GM18868 (cell line): ENCODE measurements around the gene SESN3.
"Not testable (repeated sequence)": the region's sequence is repeated elsewhere in the genome, so short reads cannot be mapped to it uniquely, and the experiment has no call there.

Experiments
- ATAC-seq: cut with Tn5 transposase; IDR thresholded peaks from one replicate; pipeline ENCODE4 v1.9.1; 2021; ENCODE audit warnings: mild to moderate bottlenecking, moderate library complexity; ENCODE audit not compliant: unreplicated experiment

SESN3 gene, protein sequence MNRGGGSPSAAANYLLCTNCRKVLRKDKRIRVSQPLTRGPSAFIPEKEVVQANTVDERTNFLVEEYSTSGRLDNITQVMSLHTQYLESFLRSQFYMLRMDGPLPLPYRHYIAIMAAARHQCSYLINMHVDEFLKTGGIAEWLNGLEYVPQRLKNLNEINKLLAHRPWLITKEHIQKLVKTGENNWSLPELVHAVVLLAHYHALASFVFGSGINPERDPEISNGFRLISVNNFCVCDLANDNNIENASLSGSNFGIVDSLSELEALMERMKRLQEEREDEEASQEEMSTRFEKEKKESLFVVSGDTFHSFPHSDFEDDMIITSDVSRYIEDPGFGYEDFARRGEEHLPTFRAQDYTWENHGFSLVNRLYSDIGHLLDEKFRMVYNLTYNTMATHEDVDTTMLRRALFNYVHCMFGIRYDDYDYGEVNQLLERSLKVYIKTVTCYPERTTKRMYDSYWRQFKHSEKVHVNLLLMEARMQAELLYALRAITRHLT

DNA sequence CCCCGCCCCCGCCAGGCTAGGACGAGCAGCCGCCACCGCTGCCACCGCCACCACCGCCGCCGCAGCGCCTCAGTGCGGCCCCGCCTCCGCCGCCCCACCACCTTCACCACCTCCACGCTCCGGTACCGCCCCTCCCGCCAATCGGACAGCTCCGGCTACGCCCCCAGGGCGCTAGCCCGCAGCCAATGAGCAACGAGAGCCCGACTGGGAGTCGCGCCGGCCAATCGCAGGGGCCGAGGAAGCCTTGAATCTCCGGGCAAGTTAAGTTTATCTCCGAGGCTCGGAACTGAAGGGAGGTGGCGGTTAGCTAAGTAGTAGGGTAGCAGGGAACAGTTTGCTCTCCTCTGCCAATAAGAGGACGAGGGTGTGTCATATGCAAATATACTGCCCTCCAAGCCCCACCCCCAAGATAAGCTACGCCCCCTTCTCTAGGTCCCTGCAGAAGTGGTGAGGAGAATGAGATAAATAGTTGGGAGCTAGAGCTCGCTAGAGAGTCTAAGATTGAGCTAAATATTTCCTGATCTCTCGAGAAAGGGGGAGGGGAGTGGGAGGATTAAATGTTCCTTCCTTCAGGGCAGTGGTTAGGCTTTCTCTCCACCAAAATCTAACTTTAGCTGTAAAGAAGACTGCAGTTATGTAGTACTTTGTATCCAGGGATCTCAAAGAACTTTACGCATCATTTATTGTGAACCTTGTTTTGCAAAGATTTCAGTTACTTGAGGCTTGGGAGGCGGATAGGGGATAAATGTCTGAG is at the start of gene SESN3:
SESN3 (minus strand) TSS at position 76 of the 754 bp plus-strand sequence. CDS start 342 bp downstream, outside the sequence.
- peak; percentile 94 for ATAC-seq

DNA sequence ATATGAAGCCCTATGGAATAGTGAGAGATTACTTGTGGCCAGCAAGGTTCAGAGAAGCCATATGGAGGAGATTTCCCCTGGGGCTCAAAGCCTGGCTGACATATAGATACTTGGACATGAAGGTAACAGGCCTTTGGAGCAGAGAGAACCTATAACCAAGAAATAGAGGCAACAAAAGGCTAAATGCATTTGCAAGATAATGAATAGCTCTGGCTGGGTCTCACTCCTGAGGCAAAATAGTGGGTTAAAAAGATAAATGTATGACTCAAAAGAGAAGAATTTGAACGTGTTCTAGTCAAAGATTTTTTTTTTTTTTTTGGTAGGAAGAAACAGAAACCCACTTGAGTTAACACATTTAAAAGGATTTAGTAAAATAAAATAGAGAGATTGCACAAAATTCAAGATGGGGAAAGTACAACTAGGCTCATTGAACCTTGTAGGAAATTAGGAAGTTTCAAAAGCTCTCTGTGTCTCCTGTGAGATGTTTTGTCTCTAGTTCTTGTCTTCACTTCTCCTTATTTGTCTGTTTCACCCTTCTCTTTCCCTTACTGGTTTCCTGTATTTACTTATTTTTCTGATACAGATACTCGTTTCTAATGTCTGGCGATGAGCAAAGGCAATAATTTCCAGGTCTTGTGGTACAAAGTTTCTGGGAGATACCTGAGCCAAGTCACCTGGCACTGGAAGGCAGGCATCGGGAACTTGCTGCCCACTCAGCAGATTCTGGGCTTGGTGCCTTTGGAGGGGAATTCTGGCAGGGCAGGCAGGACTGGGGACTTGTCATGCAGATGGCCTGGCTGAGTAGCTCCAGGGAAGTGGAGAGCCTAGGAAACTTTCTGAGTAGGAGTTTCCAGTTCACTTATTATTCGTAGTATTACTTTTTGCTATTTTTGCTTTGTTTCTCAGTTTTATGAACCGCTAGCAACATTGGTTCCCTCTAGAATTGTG is 49.2 kb upstream of the SESN3 start:
- peak; percentile 65 for ATAC-seq

DNA sequence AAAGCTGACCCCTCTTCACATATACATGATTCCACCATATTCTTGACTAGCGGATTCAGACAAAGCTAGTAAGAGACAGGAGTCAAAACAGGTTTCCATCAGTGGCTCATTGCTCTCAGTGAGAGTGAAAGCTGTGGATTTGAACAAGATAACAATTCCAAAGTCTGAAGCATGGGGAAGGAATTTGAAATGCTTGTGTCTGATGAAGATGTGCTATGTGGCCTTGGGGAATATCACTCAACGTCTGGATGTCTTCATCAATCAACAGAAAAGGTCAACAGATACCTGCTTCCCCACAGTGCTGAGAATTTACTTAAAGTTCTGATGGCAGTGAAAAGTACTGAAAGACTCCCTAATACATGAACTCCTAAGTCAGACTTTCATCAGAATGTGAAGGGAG is 46.9 kb upstream of the SESN3 start:
- no peak for ATAC-seq

DNA sequence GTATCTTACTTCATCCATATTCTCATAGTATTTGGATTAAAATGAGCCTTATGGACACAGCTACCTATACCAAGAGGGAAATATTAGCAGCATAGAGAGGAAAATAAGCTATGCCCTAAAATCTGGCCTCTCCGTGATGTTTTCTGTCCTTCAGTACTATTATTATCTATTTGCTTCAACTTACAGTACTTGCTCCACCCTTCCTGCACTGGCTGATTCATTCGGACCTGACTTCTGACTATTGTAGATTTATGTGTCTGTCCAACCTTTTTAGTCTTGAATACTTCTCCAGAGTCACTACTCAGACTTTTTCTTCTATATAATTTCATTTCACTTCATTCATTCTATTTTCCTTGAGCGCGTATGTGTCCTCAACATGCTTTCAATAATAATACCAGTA is 45.1 kb upstream of the SESN3 start:
- no peak for ATAC-seq

DNA sequence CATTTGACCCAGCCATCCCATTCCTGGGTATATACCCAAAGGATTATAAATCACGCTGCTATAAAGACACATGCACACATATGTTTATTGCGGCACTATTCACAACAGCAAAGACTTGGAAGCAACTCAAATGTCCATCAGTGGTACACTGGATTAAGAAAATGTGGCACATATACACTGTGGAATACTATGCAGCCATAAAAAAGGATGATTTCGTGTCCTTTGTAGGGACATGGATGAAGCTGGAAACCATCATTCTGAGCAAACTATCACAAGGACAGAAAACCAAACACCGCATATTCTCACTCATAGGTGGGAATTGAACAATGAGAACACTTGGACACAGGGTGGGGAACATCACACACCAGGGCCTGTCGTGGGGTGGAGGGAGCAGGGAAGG is 42.6 kb upstream of the SESN3 start:
- ATAC-seq = not testable (repeated sequence)

DNA sequence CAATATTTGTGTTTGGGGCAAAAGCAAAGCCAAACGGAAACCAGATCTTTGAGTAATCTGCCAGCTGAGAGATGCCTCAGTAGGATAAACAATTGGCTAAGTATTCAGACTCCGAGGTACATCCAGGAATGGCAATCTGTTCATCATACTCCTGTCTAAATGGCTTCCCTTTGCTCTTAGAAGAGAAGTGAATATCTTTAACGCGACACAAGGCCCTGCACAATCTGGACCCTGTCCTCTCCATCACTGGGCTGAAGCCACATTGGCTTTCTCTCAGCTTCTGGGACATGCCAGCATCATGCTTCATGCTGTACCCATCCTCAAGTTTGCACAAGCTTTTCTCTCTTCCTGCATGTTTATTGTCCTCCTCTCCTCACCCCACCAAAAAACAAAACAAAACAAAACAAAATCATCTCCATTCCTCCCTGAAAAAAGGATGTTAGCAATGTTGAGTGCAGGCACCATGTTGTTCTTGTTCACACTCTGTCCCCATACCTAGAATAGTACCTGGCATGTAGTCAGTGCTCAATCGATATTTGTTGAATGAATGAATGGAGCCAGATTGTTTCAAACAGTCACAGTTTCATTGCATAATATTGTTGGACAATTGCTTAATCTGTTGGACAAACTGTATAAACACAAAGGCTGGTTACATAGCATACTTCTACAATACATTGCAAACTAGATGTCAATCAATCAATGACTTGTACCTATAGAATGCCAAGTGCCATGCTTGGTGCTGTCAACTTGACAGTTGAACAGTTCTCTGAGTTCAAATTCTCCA is 38.2 kb upstream of the SESN3 start:
- ATAC-seq = no peak

DNA sequence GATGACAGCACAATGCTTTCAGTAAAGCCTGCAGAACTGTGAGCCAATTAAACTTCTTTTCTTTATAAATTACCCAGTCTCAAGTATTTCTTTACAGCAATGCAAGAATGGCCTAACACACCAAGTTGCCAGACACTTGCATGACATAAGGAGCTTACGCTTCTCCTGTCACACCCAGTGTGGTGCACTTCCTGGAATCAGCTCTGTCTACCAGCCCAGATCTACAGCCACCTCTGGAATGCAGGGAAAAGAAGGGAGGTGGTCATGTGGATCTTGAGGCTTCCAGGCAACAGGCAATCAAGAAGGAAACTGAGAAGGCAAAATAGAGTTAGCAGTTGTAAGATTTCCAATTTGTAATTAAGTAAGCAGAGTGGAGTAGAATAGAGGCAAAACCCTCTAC is 37.4 kb upstream of the SESN3 start:
- ATAC-seq = no peak

DNA sequence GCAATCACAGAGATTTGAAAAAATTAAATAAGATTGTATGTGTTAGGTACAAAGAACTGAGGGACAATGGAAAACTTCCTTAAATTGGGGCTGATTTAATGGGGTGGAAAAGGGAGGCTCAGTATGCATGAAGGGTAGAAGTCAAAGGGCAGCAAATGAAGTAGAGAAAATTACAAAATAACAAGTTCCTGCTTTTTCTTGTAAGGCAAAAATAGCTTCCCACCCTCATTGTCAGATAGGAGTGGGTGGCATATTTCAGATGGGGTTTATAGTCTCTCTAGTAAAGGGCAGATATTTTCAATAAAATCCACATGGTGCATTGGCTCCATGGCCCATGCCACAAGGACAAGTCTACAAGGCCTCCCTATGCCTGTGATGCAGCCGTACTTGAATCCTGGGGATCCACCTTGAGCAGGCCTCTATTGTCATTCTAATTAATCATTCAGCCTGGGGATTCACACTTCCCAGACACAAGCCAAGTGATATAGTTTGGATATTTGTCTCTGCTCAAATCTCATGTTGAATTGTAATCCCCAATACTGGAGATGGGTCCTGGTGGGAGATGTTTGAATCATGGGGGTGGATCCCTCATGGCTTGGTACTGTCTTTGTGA is 36.7 kb upstream of the SESN3 start:
- ATAC-seq = no peak

DNA sequence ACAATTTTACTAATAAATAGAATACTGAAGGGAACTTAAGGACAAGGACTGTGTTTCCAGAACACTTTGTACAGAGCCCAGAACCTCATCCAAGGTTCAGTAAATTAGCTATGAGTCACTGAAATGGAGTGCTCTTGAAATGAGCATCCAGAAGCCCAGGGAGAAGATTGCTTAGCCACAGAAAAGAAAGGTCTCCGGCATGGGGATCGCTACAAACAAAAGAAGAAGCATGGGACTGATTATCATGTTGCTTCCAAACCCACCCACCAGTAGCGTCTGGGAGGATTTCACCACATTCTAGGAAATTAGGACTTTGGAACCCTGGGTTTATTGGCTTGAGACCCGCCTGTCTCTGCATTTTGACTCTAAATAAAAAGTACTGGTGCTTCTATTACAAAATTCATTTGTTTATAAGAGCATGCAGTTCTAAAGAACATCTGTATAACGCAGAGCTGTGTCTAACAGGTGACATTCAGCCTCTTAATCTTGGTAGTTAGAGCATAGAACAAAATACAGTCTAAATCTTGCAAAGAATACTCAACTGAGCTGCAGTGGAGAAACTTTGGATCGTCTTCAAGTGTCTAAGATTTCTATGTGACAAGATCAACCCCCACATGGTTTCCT is 35.9 kb upstream of the SESN3 start:
- no peak for ATAC-seq

DNA sequence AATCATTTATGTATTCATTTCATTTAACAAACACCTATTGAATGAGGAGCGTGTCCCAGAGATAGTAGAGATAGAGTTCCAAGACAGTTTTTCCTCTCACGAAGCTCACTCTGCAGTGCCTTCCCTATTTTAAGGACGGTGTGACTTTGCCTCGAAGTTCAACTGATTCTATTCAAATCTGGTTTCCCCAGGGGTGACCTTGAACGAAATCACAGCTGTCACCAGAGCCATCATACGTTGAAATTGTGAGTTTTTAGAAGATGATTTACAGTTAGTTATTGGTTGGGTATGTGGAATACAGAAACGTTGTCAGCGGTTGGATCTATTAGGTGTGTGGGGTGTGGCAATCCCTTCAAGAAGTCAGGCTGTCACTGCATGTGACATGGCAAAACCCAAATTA is 33.9 kb upstream of the SESN3 start:
- no peak for ATAC-seq

DNA sequence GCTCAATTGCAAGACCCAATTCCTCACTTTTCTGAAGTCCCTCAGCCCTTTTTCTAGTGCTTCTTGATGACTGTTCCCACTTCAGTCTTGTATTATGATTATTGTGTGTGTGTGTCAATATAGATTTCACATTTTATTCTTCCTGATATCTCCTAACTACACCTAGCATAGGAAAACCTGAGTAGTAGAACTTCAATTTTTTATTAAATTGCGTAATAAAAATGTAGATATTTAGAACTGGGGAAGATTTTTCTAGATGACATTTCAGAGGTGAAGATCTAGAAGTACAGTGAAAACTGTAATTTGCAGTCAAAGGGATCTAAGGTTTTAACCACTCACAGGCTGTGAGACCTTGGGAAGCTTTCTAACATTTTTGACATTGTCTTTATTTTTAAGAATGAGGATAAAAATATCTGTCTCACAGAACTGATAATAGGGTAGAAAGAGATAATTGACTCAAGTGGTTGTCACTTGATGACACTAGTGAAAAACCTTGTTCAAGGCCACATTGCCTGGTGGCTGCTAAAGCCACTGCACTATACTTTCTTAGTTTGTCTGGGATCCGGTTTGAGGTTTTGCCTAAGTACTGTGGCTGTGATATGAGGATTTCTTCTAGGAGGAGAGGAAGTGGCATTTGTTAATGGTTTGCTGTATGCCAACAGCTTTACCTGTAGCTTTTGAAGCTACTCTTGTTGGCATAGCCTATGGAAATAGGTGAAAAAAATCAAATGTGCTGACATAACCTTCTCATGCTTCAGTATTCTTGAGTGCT is 32.2 kb upstream of the SESN3 start:
- no peak for ATAC-seq

DNA sequence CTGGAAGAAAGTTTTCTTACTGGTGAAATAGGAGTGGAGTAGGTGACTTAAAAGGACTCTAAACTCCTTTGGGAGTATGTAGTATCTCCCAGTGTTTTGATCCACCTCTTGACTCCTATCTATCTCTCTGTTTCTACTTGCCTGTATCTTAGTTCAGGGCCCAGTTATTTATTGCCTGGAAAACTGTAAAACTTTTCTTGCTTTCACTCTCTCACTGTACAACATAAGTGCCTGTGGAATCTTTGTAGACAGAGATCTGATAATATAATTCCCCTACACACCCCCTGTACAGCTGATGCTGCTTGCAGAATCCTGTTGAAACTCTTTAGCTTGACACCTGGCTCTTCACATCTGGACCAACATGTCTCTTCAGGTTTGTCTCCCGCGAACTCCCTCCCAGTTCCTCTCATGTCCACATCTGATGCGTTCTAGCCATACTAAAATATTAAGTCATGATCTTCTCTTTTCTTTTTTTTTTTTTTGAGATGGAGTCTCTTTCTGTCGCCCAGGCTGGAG is 26.5 kb upstream of the SESN3 start:
- no peak for ATAC-seq

DNA sequence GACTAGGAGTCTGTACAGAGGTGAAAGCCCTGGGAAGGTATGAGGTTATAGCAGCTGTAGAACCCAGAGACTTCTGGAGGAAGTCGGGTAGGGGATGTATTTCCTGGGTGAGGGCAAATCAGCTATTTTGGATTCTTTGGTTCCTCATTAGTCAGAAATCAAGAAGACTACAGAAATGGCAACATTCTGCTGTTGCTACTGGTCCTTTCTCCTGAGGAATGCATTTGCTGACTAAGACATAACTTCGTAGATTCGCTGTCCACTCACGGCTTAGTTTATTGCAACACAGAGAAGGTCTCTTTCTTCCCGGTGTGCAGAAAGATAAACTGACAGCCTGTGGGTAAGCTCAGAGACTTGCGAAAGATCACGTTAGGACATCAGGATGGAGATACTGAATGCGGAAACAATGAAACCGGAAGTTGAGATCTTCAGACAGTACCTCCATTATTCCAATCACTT is 25.3 kb upstream of the SESN3 start:
- ATAC-seq = no peak

DNA sequence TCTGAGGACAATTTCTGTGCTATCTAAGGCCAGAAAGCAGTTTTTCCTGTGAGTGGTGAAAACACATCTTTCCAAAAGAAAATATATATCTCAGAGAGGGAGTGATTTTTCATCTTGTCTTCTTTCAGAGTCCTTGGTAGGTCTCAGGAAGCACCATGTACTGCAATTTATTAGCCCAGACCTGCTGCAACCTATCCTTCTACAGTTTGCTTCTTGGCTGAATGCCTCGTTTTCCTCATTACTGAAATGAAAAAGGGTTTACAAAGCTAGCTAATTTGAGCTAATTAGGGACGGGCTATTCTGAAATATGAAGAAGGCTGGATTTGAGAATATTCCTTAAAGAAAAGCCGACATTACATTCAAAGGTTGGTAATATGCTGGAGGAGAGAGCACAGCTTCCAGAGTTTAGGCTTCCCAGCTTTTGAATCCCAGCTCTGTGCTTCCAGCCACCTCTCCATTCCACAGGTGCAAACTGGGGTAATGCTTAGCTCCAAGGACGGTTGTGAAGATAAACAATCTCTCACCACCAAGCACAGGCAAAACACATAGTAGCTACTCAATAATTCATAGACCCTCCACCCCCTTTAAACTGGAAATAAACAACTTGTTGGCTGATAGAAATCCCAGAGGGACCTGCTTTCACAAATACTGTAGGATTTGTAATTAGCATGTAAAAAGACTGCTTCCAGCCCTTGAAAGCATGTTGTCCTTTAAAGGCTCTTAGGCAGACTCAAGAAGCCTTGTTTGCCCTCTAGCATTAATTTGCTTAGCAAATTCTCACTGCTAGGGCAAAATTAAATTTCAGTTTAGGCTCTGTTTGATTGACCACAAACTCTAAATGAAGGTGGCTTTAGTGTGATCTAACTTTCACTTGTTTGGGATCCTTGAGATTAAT is 24.5 kb upstream of the SESN3 start:
- no peak for ATAC-seq

DNA sequence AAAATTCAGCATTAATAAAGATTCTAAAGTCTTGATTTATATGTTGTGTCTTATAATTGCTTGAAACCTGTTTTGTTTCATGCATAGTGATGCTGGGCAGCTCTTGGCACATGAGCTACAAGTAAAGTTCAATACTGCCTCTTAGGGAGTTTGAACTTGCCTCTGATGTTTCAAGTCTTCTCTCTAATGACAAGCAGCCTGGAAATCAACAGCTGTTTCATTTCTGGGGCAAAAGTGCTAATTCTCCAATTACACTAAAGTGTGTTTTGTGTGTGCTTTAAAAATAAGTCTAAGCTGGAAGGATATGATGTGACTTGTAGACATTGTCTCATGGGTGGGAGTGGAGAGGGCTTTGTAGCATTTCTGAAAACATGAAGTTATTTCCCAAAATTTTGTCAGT is 23.7 kb upstream of the SESN3 start:
- ATAC-seq = peak; percentile 13

DNA sequence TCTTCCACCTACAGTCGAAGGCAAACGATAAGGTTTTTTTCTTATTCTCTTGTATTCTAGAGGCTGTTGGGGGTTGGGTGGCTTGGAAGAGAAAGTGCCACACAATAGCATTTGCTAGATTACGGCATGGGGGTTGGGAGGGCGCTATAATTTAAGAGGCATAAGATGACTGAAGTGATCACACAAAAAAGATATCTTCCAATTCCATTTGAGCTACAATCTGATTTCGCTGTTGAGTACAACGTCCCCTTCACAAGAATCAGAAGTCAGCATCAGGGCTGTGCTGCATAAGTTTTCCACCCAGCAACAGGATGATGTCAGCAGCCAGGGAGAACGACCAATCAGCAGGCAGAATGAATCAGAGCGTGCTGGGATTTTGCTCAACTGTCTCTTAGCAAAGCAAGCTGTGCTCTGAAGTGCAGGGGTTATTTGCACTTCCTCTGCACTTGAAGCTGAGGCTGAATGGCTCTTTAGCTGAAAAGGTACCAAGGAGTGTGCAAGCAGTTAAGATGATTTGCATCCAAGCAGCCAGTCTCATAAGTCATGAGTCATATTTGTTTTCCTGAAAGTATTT is 23.2 kb upstream of the SESN3 start:
- ATAC-seq = peak; percentile 98

DNA sequence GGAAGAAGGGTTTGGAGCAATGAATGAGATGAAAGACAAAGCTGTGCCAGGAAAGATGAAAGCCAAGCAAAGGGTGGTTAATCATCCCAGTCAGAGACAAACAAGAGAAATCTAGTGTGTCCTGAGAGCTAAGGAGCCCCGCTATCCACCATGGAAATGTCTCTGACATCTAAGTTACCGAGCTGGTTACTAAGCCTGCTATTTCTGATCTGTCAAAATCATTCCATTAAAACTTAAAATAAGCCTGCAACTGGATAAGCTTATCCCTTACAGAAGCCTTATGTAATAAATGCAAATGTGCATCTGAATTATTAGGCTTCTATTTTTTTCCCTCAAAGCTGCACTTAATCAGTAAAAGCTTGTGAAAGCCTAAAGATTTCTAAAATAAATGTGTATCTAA is 22.1 kb upstream of the SESN3 start:
- ATAC-seq = no peak
